GM18517 (cell line): ENCODE data around the gene ROCK2.

Experiments
- ATAC-seq: cut with Tn5 transposase; IDR thresholded peaks from one replicate; pipeline ENCODE4 v1.9.1; 2021; ENCODE audit warnings: mild to moderate bottlenecking, moderate library complexity; ENCODE audit not compliant: unreplicated experiment

Gene ROCK2

DNA sequence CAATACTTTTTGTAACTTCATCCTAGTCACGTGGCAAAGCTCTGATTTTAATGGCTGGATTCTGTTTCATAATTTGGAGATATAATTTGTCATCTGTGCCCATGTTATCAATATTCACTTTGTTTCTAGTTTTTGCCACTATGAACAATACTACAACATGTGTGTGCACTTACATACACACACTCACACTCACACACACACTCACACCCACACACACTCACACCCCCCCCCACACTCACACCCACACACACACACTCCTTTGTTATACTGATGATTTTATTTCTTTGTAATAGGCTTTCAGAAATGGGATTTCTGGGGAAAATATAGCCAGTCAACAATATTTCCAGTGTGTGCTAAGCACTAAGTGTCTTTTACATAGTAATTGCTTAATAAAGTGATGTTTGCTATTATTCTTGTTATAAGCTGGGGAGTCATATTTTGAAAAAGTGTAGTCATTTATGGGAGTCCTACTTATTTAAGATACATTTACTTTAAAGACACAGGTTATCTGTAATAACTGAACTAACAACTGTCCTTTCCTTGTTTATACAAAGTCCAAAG, 22.8 kb upstream of the ROCK2 start:
- no peak for ATAC-seq

DNA sequence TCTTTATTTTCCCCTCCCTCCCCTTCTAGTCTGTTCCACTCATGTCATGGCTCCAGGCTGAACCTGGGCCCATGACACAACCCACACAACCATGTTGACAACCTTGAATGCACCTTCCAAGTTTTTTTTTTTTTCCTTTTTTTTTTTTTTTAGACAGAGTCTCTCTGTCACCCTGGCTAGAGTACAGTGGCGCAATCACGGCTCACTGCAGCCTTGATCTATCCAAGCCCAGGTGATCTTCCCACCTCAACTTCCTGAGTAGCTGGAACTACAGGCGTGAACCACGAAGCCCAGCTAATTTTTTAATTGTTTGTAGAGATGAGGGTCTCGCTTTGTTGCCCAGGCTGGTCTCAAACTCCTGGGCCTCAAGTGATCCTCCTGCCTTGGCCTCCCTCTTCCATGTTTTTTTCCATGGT, 21.9 kb upstream of the ROCK2 start:
- ATAC-seq, result no peak

DNA sequence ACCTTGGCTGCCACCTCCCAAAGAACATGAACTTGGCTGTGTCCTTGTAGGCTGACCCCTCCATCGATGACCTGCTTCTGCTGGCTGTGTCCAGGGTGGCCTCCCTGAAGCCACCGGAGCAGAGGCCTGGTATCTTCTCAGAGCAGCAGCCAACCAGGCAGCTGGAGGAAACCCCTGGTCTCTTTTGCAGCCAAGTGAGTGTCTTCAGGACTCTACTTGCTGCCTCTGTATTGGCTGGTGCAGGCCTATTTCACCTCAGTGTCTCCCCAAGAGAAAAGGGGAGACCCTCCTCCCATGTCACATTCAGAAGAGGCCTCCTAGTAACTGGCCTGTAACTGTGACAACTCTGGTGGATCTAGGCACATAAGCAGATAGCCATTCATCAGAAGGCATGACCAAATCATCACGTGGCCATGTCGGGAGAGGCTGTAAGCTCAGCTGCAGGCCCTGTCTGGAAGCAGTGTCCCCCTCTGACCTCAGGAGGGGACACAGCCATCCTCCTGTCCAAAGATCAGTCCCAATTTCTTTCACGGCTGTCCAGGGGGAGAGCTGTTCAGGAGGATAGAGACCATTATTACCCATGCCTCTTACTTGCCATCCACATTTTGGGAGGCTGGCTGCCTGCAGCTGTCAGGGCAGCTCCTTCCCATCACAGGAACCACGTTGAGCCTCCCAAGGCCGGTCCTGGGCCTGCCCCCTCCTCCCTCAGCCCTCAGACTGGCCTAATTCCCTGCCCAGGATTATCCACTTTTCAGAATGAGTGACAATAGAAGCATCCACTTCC, 20.9 kb upstream of the ROCK2 start:
- no peak for ATAC-seq

DNA sequence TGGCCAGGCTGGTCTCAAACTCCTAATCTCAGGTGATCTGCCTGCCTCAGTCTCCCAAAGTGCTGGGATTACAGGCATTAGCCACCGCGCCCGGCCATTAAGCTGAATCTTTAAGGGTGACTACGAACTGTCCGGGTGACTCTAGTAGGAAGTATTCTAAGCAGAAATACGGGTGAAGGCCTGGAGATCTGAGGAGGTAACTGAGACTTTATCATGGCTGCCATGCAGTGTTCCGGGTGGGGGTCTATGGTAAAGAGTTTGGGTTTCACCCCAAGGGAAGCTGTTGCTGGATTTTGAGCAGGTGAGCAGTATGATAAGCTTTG, 20.1 kb upstream of the ROCK2 start:
- no peak for ATAC-seq

DNA sequence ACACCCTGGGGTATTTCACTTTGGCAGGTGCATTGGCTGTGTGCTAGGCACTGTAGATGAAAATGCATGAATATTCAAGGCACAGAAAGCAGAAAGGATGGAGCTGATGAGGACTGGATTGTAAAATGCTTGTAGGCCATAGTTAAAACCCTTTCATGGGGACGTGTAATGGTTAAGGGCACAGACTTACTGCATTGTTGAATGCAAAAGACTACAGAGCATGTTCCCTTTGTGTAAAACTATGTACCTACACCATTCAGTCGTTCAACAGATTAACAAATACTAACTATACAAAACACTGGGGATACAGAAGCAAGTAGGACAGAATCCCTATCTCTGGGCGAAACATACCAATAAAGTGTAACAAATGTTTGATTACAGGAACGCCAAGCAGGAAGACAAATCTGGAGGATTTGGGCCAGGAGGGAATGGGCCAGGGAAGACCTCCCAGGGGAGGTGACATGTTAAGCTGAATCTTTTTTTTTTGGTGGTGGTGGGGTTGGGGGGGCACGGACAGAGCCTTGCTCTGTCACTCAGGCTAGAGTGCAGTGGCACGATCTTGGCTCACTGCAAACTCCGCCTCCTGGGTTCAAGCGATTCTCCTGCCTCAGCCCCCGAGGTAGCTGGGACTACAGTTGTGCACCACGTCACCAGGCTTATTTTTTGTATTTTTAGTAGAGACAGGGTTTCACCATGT, 19.6 kb upstream of the ROCK2 start:
- no peak for ATAC-seq

DNA sequence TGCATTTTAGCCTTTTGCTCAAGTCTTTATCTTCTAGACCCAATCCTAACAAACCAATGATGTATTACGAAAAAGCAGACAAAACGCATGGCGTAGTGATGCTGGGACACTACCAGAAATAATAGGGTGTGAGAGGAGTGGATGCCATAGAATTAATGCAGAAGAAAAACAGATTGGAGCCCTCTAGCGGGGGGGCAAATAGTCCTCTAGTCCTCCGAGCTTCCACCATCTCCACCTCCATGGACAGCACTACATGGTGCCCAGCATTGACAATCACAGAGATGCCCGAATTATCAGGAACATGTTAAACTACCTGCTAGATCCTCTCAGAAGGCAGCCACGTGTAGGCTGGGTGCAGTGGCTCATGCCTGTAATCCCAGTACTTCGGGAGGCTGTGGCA, 15.4 kb upstream of the ROCK2 start:
- no peak for ATAC-seq

DNA sequence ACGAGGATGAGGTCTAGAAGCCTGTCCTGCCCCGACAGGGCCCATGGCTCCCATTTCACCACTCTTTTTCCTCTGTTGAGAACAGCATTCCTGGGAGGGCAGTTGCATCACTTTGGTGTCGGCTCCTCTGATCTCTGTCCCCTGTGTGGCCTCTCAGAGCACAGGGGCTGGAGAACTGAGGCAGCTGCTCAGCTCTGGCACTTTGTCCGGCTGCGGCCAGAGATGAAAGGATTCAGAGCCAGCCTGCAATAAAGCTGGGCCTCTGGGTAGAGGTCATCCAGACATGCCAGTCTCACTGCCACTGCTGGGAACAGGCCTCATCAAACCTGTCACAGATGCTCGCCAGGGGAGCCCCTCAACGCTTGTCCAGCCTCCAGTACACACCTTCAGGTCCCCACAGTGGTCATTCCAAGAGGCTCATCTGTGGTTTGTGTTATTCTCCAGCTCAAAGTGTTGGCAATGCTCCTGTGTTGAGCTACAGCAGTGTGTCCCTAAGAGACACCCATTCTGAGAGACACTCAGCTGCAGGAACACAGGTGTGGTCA, 13.1 kb upstream of the ROCK2 start:
- no peak for ATAC-seq

DNA sequence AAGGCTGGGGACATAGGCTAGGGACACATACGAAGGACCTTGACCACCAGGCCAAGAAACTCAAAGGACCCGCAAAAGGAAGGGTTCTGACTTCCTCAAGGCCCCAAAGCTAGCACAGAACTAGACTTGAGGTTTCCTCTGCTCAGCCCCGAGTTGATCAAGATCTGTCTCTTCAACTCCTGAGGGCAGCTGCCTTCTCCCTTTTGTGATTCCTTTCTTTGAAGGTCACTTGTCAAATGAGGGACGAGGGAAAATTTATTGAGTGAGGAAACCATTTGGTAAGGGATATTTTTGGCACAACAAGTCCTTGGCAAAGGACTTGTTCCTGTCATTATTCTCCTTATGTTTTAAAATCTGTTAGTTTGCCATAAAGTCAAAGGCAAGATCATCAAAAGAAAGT, 12.3 kb upstream of the ROCK2 start:
- no peak for ATAC-seq

DNA sequence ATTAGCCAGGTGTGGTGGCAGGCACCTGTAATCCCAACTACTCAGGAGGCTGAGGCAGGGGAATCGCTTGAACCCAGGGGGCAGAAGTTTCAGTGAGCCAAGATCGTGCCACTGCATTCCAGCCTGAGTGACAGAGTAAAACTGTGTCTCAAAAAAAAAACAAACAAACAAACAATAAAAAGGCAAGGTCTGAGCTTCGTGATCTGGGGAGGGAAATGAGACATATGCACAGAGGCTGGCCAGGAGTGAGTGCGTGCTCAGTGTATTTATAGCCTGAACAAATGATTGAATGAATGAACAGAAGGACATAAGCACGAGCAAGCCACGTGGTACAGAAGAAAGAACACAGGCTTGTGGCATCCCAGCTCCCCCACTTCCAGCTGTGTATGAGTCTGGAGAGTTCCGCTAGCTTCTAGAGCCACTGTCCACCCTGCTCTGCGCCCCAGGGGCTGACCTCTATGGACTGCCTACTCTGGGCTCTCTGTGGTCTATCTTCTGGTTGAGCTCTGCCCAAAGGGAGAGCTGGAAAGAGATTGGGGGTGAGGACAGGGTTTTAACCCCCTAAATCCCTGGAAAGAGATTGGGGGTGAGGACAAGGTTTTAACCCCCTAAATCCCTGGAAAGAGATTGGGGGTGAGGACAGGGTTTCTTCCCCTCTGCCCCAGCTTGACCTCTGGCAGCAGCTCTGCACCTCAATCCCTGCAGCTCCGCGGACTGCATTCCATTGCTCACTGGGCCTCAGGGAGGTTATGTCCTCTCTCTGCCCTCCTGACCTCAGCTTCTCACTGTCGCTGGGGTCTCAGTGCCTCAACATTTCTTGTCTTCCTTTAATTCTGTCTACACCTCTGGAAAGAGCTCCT, 11.0 kb upstream of the ROCK2 start:
- ATAC-seq, result no peak

DNA sequence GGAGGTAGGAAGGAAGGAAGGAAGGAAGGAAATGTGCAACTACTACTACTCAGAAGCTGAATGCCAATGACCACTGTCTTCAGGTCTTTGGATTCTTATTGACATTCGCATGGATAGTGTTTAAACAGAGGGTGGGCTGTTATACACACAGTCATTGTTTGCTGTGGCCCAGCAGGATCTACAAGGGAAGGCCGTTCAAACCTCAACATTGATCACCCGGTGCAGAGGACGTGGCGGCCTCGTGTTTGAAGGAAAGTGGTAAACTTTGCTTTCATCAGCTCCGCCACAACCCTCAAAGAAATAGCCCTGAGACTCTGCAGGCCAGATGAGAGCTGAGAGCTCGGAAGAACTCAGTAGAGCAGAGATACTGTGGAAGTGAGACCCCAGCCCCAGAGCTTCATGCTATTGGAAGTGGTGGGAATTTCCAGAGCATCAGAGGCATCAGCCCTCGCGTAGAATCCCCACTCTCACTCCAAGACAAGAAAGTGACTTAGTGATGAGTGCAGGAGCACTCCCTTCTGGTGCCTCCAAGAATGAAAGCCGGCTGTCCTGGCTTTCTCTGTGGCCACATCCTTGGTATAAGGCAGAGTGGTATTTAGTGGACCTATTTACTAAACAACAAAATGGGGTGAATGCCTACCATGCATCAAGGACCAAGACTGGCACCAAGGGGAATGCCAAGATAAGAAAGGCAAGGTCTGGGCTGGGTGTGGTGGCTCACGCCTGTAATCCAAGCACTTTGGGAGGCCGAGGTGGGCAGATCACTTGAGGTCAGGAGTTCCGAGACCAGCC, 10.1 kb upstream of the ROCK2 start:
- ATAC-seq, result no peak

DNA sequence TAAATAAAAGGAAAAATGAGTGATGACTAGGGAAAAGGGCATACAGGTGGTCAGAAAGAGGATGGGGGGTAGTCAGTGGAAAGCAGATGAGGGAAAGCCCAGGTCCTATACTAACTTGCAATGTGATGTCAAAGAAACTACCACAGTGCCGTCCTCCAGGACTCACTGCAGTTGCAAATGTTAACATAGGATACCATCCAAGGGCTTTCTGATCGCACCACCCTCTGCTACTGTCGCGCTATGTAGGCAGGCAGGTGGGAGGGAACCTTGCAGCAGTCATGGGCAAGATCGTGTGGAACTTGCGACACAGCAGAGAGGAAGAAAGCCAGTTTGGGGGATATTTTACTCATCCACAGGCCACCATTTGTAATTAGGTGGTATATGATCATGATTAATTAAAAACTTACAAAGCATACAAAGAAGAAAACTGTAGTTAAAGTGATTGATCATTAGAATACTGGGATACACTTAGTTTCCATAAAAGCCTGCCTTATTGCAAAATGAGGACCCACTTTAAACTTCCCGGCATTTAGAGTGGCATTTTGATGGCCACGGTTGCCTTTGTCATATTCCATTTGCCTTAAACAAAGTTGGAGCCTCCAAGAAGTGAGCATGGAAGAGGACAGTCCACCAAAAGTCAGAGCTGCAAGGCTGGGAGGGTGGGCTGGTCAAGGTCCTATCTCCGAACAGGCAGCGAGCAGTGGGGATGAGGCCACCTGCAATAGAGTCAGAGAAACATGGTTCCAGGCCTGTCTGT, 8.5 kb upstream of the ROCK2 start:
- no peak for ATAC-seq

DNA sequence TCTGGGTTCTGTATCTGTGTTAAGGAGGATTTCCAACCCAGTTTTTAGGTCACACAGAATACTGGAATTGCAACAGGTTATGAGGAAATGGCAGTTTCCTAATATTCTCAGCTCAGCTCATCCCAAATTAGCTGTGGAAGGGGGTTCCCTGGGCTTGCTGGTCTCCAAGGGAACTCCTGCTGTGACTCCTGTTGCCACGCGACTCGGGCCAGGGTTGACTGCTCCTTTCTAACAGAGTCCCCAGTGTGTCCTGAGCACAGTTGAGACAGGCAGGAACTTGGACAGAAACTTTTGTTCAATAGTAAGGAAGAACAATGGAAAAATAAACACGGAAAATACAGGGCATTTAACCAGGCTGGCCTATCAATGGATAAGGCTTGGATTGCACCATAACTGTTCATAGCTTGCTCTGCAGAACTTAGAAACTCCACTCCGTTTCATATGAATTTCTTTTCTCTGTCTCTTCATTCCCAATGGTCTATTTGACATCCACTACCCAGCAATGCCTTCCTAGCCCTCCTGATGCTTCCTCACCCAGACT, 3.8 kb upstream of the ROCK2 start:
- no peak for ATAC-seq

DNA sequence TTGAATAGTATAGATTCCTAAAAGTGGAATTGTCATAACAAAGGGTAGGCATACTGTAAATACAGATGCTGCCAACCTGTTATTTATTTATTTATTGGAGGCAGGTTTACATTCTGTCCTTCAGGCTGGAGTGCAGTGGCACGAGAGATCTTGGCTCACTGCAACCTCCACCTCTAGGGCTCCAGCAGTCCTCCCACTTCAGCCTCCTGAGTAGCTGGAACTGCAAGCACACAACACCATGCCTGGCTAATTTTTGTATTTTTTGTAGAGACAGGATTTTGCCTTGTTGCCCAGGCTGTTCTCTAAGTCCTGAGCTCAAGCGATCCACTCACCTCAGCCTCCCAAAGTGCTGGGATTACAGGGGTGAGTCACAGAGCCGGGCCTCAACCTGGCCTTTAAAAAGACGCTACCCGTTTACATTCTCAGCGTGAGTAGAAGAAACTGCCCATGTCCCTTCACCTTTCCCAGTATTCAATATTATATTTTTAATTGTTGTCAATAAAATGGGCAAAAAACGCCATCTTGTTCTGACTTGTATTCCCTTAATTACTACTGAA, 3.0 kb upstream of the ROCK2 start:
- no peak for ATAC-seq

DNA sequence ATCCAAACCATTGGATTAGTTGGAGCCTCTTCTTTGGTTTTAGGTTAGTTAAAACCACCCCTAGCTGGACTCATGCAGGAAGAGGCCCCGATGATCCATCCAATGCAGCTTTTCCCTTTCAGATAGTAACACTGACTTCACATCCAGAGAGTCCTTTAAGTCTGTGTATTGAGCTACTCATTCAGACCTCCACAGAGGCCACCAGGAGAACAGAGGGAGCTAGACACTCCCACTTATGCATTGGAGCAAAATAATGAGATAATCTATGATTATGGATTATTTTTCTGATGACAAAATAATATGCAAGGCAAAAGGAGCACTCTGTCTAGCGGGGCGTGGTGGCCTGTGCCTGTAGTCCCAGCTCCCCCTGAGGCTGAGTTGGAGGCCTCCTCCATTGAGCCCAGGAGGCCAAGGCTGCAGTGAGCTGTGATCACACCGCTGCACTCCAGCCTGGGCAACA, 1.6 kb upstream of the ROCK2 start:
- no peak for ATAC-seq

DNA sequence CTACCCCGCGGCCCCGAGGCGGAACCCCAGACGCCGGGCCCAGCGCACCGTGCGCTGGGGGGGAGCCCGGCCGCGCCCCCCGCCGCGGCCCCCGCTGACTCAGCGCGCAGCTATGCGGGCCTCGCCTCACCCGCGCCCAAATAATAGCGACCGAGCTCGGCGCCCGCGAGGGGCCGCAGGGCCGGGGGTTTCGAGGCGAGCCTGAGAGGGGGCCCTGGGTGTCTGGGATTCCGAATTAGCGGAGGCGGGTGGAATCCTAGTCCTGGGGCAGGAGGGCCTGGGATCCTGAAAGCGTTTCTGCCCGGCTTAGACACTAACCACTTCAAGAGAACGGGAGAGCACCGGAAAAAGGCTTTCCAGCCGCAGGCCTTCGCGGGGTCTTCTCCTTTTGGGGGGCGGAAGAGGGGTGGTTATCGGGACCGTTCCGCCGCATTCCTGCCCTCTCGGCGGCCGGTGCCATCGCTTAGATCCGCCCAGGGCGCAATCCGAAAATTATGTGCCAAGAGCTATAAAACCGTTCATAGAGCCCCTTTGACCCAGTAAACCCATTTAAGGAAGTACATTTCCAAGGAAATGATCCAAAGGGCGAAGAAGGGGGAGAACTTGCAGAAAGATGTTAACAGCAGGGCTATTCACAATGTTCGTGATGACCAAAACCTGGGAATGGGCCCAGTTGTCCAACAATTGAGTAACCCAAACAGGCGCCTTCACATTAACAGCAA, 681 bp upstream of the ROCK2 start:
- no peak for ATAC-seq

DNA sequence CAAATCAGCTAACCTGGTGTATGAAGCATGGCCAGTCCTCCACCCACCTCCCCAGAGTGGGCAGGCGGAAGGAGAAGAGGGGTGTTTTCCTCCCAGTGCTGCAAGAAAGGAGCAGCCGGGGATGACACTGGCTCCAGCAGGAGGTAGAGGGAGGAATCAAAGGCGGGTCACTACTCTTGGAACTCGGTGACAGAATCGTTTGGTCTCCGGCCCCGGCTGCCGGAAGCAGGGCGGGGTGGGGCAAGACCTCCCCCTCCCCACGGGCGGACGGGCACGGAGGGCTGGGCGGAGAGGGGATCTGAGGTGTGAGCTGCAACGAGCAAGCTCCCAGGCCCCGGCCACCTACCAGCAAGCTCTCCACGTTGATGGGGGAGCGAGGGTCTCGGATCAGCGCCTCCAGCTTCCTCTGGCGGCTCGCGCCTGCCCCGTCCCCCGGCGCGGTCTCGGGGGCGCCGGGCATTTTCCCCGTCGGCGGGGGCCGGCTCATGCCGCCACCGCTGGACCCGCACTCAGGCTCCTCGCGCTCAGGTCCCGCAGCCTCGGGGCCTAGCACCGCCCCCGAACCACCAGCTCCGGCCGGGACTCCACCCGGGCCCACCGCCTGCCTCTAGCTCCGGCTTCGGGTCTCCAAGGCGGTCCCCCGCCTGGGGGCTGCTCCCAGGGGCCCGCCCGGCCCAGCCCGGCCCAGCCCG, 640 bp downstream of the ROCK2 start:
- peak; percentile 28 for ATAC-seq

DNA sequence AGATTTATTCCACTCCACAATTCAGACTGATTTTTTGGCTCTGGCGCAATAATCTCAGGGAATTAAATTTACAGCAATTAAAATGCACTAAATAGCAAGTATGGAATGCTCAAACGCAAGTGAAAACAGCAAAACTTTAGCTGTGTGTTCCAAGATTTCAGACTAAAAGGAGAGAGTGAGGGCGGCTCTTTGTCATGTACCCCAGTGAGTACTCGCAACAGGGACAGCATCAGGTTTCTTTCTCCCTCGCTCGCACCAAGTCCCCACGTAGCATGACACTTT, 1.1 kb downstream of the ROCK2 start:
- ATAC-seq, result peak; percentile 44
